RKO (cell line): Measurements from ENCODE around the gene PLEKHH3.
"Not testable (repeated sequence)": the region's sequence is repeated elsewhere in the genome, so short reads cannot be mapped to it uniquely, and the experiment has no call there.

Source experiments
- DNase-seq: peaks from one replicate; pipeline ENCODE4 v3.0.0-alpha.2; 2016; ENCODE audit warnings: low spot score

Gene PLEKHH3

DNA sequence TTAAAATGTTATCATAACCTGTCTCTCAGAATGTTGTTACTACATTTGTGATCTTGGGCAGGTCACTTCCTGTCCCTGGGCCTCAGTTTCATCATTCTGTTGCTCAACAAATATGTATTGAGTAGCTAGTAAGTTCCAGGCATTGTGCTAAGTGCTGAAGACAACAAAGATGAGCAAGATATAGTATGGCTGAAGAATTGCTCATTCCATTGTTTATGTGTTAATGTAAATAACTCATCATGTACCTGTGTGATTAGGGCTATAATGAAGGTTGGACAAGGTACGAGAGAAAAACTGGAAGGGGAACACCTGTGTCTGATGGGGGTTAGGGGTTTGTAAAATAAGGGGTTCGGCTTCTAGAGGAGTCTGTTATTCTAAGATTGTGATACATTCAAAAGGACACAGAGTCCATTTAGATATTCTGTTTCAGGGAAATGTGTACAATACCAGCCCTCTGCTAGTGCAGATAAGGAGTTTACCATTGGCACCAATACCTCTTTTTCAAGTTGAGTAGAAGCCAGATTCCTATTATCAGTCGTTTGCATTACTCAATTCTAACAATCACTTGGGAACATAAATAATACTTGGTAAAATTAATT is 47.3 kb downstream of the PLEKHH3 start:
- DNase-seq, result no peak

DNA sequence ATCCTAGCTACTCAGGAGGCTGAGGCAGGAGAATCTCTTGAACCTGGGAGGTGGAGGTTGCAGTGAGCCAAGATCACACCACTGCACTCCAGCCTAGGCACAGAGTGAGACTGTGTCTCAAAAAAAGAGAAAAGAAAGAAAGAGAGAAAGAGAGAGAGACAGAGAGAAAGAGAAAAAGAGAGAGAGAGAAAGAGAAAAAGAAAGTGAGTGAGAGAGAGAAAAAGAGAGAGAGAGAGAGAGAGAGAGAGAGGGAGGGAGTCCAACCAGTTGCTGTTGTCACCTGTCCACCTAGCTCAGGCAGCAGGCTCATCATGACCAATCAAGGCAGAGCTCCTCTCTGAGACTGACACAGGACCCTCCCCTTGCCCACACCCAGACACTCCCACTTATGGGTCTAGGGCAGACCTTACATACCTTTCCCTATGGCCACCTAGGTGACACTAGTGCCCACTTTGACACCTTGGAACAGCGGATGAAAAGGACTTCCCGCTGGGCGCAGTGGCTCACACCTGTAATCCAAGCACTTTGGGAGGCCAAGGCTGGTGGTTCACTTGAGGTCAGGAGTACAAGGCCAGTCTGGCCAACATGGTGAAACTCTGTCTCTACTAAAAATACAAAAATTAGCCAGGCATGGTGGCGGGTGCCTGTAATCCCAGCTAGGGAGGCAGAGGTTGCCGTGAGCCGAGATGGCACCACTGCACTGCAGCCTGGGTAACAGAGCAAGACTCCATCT is 49.6 kb downstream of the PLEKHH3 start:
- not testable (repeated sequence) for DNase-seq

DNA sequence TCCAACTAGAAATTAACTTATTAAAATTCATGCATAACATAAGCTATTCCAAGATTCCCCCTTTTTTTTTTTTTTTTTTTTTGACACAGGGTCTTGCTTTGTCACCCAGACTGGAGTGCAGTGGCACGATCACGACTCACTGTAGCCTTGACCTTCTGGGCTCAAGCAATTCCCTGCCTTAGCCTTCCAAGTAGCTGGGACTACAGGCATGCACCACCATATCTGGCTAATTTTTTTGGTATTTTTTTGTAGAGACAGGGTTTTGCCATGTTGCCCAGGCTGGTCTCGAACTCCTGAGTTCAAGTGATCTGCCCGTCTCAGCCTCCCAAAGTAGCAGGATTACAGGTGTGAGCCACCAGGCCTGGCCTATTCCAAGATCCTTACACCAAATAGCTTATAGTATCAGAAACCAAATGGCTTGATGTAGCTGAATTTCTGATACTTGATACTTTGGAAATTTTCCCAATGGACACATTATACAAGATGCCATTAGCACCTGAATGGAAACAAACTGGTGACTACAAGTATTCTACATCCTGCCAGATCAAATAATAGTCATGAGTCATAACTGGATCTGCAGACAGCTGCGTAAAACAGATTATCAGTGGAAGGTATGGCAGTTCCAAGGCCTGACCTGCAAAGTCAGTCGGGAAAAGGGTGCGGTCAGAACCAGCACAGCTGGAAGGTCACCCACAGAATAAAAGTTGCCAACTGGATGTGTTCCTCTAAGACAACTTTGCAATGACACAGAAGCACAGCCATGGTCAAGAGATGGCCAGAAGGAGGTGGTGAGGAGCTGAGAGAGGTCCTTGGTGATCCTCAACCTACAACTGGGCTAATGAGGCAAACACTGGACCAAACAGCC is 52.8 kb downstream of the PLEKHH3 start:
- no peak for DNase-seq

DNA sequence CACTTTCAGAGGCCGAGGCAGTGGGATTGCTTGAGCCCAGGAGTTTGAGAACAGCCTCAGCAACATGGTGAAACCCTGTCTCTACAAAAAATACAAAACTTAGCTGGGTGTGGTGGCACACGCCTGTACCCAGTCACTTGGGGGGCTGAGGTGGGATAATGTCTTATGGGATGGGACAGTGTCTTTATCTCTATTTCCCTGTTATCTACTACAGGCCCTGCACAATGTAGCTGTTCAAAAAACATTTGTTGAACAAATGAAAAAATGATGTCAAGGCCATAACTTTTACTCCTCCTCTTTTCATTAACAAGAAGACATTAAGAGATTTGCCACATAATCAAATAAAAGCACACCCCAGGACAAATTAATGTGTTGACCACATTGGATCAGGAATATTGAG is 53.5 kb downstream of the PLEKHH3 start:
- no peak for DNase-seq

DNA sequence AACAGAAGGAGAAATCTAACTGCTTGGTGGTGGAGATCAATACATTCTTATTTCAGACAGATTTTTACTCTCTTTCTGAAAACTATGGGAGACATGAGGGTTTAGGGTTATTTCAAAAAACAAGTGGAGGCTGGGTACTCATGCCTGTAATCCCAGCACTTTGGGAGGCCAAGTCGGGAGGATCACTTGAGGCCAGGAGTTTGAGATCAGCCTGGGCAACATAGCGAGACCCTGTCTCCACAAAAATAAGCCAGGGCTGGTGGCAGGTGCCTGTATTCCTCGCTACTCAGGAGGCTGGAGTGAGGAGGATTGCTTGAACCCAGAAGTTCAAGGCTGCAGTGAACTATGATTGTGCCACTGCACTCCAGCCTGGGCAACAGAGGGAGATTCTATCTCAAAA is 54.8 kb downstream of the PLEKHH3 start:
- not testable (repeated sequence) for DNase-seq

DNA sequence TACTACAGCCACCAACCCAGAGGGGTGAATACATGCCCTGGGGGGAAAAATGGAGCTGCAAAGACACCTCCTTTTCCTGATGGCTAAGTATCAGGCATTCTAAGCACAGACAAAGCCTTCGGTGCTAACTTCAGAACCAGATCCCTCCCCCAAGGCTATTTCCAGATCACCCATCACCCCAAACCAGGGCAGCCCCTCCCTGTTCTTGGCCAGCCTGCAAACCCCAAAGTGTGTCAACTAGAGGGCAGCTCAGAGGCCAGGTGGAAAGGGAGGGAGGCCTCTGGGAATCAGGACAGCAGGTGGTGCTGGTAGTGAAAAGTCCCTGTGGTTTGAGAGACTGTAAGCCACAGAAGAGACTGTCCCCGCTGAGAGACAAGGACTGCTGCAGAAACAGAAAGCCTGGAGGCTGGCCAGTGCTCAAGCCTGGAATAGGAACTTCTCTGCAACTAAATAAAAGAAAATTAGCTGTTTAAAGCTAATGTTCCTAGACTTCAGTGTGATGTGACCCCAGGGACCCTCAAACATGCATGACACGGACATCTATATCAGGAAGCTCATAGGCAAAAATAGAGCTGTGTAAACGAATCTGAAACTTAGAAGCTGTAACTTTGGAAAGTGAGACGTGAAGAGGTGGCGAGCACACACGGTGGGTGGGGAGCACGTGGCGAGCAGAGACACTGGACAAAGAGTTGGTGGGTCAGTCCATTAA is 58.2 kb downstream of the PLEKHH3 start:
- peak; percentile 24 for DNase-seq

DNA sequence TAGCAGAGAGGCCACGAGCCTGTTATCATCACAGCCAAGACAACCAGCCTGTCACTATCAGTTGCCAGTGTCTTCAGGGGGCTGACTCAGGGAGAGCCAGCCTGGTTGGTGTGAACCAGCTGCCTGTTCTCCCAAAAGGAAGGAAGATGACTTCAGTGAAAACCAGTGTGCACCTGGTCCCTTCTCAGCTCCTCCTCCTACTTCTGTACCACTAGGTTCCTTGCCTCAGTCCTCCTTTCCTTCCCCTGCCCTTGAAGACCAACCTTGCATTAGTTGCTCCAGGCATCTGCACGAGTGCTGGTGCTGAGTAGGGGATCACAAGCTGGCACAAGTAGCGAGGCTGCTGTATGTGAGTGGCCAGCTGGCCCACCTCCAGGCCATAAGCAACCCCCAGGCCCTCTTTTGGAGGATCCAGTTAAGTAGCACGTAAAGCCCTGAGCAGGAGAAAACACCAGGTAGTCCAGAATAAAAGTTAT is 58.8 kb downstream of the PLEKHH3 start:
- DNase-seq, result no peak
